ENCODE results near the gene JUND. TPM values are rescaled to one million over a fixed set of nuclear protein-coding genes. Genes with fewer than 3 reads are reported as not detected.

Gene JUND
- total RNA-seq, 1 experiment from 2014 or later: 151 TPM

DNA sequence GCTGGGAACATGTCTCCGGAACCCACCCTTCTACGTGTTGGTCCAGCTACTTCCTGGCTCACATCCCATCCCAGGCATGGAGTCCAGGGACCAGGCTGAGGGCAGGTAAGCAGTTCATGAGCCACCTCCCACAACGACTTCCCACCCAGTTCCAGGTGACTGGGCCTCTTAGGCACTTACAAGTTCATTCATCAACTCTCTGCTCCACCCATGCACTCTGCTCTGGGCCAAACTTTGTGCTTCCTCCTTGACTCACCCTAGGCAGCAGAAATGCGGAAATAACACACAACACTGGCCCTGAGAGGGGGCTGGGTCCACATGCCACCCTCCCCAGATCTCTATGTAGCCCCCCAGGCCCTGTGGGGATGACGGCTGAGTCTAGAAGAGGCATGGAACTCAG lies 27.7 kb downstream of the JUND start:
- Histone ChIP-seq H3K9me2 (replicated peaks; ENCODE audit: low read length) (no peaks in the 10 kb centered on the region), H3K79me2 (ENCODE audit: low read length) (no peaks in the 10 kb centered on the region), H3K4me2 (ENCODE audit: low read length) (peak overlapping the region; percentile 14), H4K20me1 (ENCODE audit: low read length) (no peaks in the 10 kb centered on the region), H3K9me3 (ENCODE audit: low read length) (no peaks in the 10 kb centered on the region), H3K4me3 (ENCODE audit: low read length) (no peak overlapping the region), H3F3A (ENCODE audit: low read length, unreplicated experiment) (no peaks in the 10 kb centered on the region), H3K9ac (ENCODE audit: low read length) (0 out of 2 replicates have a peak overlapping the region, but pooled peaks have one; percentile 8), H3K36me3 (ENCODE audit: low read depth, low read length) (no peaks in the 10 kb centered on the region), H3K27ac (ENCODE audit: low read length) (peak overlapping the region; percentile 28), H3K27me3 (ENCODE audit: low read length) (no peaks in the 10 kb centered on the region), H2AFZ (ENCODE audit: low read length) (0 out of 2 replicates have a peak overlapping the region, but pooled peaks have one; percentile 26), H3K4me1 (ENCODE audit: insufficient read depth, low read length) (peaks cover 12% of the 10 kb centered on the region)
- CTCF ChIA-PET: interaction anchor here (2.4 kb wide), 1 partner anchor 45 kb away, joined by 27 read pairs; no protein-coding TSS in a partner anchor
- intact Hi-C loops (cut with micrococcal nuclease): loop anchor here (2.0 kb wide), 1 partner anchor 49 kb away; the partner anchor contains the start of gene RAB3A
- DNase-seq: peak; percentile 64
- peak; percentile 43 for ATAC-seq
- no peak for TF ChIP-seq EZH2 (IDR thresholded peaks at IDR 0.05; ENCODE audit: low read length, unreplicated experiment)
- TF ChIP-seq, protein P1, sequence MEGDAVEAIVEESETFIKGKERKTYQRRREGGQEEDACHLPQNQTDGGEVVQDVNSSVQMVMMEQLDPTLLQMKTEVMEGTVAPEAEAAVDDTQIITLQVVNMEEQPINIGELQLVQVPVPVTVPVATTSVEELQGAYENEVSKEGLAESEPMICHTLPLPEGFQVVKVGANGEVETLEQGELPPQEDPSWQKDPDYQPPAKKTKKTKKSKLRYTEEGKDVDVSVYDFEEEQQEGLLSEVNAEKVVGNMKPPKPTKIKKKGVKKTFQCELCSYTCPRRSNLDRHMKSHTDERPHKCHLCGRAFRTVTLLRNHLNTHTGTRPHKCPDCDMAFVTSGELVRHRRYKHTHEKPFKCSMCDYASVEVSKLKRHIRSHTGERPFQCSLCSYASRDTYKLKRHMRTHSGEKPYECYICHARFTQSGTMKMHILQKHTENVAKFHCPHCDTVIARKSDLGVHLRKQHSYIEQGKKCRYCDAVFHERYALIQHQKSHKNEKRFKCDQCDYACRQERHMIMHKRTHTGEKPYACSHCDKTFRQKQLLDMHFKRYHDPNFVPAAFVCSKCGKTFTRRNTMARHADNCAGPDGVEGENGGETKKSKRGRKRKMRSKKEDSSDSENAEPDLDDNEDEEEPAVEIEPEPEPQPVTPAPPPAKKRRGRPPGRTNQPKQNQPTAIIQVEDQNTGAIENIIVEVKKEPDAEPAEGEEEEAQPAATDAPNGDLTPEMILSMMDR (conservative IDR thresholded peaks at IDR 0.05; ENCODE audit: low read depth, low read length): no peak
- no TSS peak for BruUV-seq (replicated peaks)
- POLR2A ChIA-PET (ENCODE audit: unreplicated experiment): no interaction called here

DNA sequence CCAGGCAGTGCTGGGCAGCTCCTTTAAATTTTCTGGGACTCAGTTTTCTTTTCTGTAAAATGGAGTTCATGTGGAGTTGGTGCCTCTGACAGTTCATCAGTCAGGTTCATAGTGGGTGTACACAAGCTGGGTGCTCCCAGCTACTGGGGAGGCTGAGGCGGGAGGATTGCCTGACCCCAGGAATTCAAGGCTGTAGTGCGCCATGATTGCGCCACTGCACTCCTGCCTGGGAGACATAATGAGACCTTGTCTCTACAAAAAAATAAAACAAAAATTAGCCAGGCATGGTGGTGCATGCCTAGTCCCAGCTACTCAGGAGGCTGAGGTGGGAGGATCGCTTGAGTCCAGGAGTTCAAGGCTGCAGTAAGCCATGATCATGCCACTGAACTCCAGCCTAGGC lies 28.3 kb downstream of the JUND start:
- no peak overlapping the region for H3K9ac ChIP-seq (ENCODE audit: low read length)
- ChIA-PET CTCF (interaction anchor here (0.7 to 2.4 kb wide), 2 partner anchors 24 to 45 kb away, joined by 6 to 27 read pairs; no protein-coding TSS in a partner anchor), POLR2A (ENCODE audit: unreplicated experiment) (interaction anchor here (0.6 kb wide), 1 partner anchor 118 kb away, joined by 5 read pairs; no protein-coding TSS in a partner anchor)
- H3F3A ChIP-seq (ENCODE audit: low read length, unreplicated experiment): no peaks in the 10 kb centered on the region
- H3K36me3 ChIP-seq (ENCODE audit: low read depth, low read length): no peaks in the 10 kb centered on the region
- H3K4me2 ChIP-seq (ENCODE audit: low read length): no peak overlapping the region
- intact Hi-C loops (cut with micrococcal nuclease): loop anchor here (2.0 kb wide), 1 partner anchor 48 kb away; the partner anchor contains the start of gene RAB3A
- no peak overlapping the region for H3K27ac ChIP-seq (ENCODE audit: low read length)
- TF ChIP-seq EZH2 (IDR thresholded peaks at IDR 0.05; ENCODE audit: low read length, unreplicated experiment) (no peak), EZH2phosphoT487 (IDR thresholded peaks at IDR 0.05; ENCODE audit: borderline replicate concordance, low read length) (no peak)
- TF ChIP-seq, protein P1 (conservative IDR thresholded peaks at IDR 0.05; ENCODE audit: low read depth, low read length): no peak
- DNase-seq: no peak
- H4K20me1 ChIP-seq (ENCODE audit: low read length): no peaks in the 10 kb centered on the region
- ATAC-seq: no peak
- peaks cover 12% of the 10 kb centered on the region for H3K4me1 ChIP-seq (ENCODE audit: insufficient read depth, low read length)
- BruUV-seq (replicated peaks): no TSS peak
- no peak overlapping the region for H2AFZ ChIP-seq (ENCODE audit: low read length)
- H3K9me2 ChIP-seq (replicated peaks; ENCODE audit: low read length): no peaks in the 10 kb centered on the region
- no peak overlapping the region for H3K4me3 ChIP-seq (ENCODE audit: low read length)
- H3K27me3 ChIP-seq (ENCODE audit: low read length): no peaks in the 10 kb centered on the region
- H3K79me2 ChIP-seq (ENCODE audit: low read length): no peaks in the 10 kb centered on the region
- no peaks in the 10 kb centered on the region for H3K9me3 ChIP-seq (ENCODE audit: low read length)

DNA sequence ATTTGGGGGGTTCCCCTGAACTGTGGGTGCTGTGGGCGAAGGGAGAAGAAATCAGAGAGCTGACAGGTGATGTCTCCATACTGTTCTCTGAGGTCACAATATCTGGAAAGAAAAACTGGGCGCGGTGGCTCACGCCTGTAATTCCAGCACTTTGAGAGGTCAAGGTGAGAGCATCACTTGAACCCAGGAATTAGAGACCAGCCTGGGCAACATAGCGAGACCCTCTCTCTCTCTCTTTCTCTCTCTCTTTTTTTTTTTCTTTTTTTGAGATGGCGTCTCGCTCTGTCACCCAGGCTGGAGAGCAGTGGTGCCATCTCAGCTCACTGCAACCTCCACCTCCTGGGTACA lies 29.1 kb downstream of the JUND start:
- Histone ChIP-seq H3K27me3 (ENCODE audit: low read length) (no peaks in the 10 kb centered on the region), H3K9me2 (replicated peaks; ENCODE audit: low read length) (no peaks in the 10 kb centered on the region), H3K9me3 (ENCODE audit: low read length) (no peaks in the 10 kb centered on the region), H3K4me3 (ENCODE audit: low read length) (no peak overlapping the region), H3K79me2 (ENCODE audit: low read length) (no peaks in the 10 kb centered on the region), H2AFZ (ENCODE audit: low read length) (no peak overlapping the region), H3K9ac (ENCODE audit: low read length) (no peak overlapping the region), H3K27ac (ENCODE audit: low read length) (no peak overlapping the region), H3K4me2 (ENCODE audit: low read length) (no peak overlapping the region), H3F3A (ENCODE audit: low read length, unreplicated experiment) (no peaks in the 10 kb centered on the region), H3K36me3 (ENCODE audit: low read depth, low read length) (no peaks in the 10 kb centered on the region), H4K20me1 (ENCODE audit: low read length) (no peaks in the 10 kb centered on the region), H3K4me1 (ENCODE audit: insufficient read depth, low read length) (peaks cover 12% of the 10 kb centered on the region)
- TF ChIP-seq, protein P1 (conservative IDR thresholded peaks at IDR 0.05; ENCODE audit: low read depth, low read length): no peak
- BruUV-seq (replicated peaks): no TSS peak
- ChIA-PET POLR2A (ENCODE audit: unreplicated experiment) (interaction anchor here (0.5 to 0.6 kb wide), 2 partner anchors 62 to 119 kb away, joined by 5 to 8 read pairs; no protein-coding TSS in a partner anchor), CTCF (interaction anchor here (0.7 to 2.4 kb wide), 7 partner anchors 24 to 139 kb away, joined by 6 to 27 read pairs (median 6); partner anchors contain the start of genes MPV17L2 and RAB3A)
- ATAC-seq: no peak
- intact Hi-C loops (cut with micrococcal nuclease): loop anchor here (1.0 to 2.0 kb wide), 2 partner anchors 48 to 139 kb away; partner anchors contain the start of gene RAB3A
- no peak for DNase-seq

Data from PC-3 (cell line).